NOMO-1 treated with DMSO at 0.1 percent for 48 hours (cell line): ENCODE measurements around the gene CAMK2N2.

Source experiments
- DNase-seq: peaks from one replicate; lab custom pipeline; 2025; ENCODE audit not compliant: unreplicated experiment; lab: John Stamatoyannopoulos, UW

CAMK2N2 gene

DNA sequence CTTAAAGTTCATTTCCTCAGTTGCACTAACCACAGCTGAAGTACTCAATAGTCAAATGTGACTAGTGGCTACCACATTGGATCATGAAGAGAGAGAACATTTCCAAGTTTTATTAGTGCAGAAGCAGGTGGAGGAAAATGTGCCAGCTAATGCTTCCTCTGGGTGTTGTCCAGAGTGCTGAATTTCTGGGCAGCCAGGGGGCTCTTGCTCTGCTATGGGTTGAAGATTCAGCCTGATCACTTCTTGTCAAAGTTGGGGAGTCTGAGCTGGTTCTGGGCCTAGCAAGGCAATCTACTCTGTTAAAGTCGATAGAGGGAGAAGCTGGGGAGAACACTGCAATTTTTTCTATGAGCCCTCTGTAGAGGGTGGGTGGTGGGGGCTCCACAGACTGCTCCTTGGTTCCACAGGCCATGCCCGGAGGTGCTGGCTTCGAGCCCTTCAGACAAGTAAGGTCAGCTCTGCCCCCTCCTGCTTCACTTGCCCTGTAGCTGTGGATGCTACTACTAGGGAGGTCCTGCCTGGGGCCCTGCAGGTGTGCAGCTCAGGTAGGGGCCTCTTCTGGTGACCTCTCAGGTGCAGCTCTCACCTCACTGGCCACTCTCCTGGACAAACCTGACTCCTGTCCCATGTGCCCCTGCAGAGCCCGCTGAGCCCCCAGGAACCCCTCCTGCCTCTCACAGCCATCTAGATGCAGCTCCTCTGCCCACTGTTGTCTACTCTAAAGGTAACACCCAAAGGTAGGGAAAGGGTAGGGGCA, 20.8 kb downstream of the CAMK2N2 start:
- peak; percentile 32 for DNase-seq

DNA sequence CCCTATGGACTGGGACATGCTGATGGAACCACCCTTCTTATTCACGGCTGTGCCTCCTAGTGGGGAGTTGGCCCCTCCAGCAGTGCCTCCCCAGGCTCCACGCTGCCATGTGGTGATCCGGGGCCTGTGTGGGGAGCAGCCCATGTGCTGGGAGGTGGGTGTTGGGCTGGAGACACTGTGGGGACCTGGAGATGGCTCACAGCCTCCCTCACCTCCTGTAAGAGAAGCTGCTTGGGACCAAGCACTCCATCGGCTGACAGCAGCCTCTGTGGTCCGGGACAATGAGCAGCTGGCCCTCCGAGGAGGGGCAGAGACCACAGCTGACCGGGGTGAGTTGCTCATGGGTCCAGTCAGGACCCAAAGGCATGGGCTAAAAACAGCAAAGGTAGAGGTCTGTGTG, 21.6 kb downstream of the CAMK2N2 start:
- DNase-seq = no peak

- no peak for DNase-seq
Observed at GRCh38 chr3:184239221-184239620, 22.1 kb downstream of the CAMK2N2 start.

GRCh38 chr3:184238246-184238818, 23.0 kb downstream of the CAMK2N2 start:
- no peak for DNase-seq

DNA sequence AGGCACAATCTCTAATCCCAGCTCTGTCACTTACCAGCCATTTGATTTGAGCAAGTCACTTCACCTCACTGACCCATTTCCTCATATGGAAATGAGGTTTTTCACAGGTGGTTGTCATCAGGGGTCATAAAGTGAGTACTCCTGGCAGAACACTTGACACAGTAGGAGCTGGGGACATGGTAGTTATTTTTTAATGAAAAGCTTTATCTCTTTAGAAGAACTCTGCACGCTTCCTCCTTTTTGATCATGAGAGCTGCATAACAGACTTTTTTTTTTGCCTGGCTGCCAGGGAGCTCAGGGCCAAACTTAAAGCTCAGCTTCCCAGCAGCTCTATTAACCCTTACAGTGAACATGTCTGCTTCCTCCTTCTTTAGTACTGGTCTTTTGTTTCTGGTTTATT, 23.5 kb downstream of the CAMK2N2 start:
- no peak for DNase-seq

DNA sequence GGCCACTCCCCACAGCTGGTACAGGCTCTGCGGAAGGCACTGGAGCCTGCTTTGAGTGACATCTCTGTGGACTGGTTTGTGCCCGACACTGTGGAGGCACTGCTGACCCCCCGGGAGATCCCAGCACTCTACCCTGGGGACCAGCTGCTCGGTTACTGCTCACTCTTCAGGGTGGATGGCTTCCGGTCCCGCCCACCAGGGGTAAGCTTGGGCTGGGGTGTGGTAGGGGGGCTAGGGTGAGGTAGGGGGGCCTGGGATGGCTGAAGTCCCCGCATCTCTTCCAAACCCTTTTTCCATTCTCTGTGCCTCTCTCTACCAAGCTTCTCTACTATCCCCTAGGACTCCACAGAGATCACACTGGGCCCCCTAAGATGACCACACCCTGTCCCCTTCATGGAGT, 24.1 kb downstream of the CAMK2N2 start:
- DNase-seq = no peak

- DNase-seq = no peak
Observed at GRCh38 chr3:184236636-184237035, 24.7 kb downstream of the CAMK2N2 start.

- DNase-seq = no peak
Observed at GRCh38 chr3:184236033-184236410, 25.3 kb downstream of the CAMK2N2 start.

DNA sequence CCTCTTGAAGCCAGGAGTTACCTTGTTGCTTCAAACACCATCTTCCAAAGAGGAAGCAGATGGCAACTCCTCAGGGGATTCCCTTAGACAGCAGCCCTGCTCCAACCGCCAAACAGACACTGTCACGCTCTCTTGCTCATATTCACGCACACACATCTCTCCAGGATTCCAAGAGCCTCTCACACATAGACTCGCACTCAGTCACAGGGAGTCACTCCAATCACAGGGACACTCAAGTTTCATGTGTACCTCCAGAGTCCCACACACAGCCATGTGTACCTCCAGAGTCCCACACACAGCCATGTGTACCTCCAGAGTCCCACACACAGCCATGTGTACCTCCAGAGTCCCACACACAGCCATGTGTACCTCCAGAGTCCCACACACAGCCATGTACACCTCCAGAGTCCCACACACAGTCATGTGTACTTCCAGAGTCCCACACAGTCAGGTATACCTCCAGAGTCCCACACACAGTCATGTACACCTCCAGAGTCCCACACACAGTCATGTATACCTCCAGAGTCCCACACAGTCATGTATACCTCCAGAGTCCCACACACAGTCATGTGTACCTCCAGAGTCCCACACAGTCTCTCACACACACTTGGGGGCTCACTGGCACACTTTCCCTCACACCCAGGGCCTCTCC, 25.8 kb downstream of the CAMK2N2 start:
- no peak for DNase-seq

DNA sequence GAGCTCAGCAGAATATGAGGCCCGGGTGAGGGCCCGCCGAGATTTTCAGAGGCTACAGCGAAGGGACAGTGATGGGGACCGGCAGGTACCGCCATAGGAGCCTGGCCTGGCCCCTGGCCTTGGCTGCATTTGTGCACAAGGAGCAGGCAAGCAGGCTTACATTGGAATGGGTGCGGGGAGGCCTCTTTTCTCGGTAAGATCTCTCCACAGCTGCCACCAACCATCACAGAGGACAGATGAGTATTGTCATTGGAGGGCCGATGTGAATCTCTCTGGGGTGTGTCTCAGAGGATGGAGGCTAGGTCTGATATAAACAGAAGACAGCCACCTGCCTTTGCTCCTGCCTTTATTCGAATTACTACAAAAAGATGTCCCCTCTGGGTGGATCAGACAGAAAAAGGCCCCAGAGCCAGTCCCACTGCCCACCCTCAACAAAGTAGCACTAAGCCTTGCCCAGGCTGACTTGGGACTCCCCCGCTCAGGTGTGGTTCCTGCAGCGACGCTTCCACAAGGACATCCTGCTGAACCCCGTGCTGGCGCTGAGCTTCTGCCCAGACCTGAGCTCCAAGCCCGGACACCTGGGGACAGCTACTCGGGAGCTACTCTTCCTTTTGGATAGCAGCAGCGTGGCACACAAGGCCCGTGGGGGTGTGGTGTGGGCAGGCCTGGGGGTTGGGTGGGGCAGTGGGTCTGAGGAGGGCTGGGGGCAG, 26.5 kb downstream of the CAMK2N2 start:
- no peak for DNase-seq

- no peak for DNase-seq
Observed at GRCh38 chr3:184234224-184234623, 27.1 kb downstream of the CAMK2N2 start.

DNA sequence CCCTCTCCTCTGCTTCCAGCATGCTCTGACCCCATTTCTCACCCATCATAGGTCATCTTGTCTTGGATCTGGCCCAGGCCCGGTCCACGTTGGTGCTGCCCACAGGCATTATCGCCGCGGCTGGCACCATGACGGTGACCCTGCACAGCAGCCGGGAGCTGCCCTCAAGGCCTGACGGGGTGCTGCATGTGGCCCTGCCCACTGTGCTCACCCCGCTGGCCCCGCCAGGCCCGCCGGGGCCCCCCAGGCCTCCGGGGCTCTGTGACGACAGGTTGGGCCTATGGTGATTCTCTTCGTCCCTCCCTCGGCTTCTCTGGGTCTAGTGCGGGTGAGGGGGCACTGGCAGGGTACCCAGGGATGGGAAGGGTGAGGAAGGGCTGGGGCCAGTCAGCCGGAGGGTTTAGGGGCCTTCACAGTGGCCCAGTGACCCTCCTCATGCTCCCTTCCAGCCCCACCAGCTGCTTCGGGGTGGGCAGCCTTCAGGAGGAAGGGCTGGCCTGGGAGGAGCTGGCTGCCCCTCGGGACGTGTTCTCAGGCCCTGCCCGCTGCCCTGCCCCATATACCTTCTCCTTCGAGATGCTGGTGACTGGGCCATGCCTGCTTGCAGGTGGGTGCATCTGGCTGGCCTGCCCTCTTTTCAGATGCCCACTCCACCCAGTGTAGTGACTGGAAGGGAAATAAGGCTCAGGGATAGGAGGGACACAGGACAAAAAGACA, 28.1 kb downstream of the CAMK2N2 start:
- DNase-seq = no peak

DNA sequence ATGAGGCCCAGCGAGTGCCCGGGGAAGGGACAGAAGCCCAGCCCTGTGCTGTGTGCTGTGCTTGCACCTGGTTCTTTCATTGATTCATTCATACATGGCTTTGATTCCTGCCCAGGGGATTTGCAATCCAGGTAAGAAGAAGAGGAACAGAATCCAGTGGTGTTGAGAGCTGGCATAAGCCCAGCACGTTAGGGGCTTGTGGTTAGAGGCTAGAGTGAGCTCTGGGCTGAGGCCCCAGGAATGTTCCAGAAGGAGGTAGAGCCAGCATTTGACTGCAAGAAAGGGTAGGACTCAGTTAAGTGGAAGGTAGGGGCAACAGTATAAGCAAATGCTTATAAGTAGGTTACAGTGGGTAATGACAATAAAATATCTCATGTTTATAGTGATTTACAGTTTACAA, 29.7 kb downstream of the CAMK2N2 start:
- no peak for DNase-seq

- DNase-seq = no peak
Observed at GRCh38 chr3:184230603-184231528, 30.5 kb downstream of the CAMK2N2 start.

DNA sequence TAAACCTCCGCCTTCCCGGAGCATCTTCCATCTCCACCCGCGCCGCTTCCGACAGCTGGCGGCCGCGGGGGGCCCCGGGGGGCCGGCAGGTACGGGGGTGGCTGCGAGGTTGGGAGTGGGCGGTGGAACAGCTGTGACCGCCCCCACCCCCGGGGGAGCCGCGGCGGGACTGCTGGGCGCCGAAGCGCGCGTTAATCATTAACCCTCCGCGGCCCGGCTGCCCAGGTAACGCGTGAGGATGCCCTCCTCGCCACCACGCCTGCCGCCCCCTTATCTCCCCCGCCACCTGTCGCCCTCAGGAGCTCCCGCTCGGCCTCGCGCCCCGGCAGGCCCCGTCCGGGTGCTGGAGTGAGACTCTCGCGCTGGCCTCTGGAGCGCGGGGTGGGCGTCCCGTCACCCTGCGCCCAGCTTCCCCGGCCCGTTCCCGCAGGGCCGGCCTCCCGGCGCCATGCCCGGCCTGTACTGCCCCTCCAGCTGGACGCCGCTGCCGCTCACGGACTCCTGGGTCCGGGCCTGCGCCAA, 31.2 kb downstream of the CAMK2N2 start:
- no peak for DNase-seq

DNA sequence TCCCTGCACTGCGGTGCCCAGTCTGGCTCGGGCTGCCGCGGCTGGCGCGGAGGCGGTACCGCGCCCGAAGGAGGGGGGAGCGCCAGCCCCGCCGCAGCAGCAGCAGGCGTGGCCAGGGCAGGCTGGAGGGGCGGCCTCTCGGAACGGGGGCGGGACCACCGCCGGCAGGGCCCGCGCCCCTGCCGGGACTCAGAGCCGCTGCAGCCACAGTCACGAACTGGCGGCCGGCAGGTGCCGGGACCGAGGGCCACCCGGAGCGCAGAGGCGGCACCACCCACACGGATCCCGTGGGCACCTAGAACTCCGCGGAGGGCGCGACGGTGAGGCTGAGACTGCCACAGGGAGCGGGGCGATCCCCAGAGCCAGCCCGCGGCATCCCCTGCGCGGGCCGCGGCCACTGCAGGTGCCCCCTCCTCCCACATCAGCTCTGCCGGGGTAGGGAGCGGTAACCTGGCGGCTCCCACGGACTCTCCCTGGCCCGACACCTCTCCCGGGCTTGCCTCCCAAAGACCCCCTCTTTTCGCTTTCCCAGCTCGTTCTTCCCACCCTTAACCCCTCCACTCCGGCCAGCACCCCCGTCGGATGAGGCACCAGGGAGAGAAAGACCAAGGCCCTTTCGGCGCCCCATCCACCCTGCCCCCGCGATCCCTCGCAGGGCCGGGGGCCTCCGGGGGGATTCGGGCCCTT, 31.8 kb downstream of the CAMK2N2 start, which contains the start of gene VWA5B2:
VWA5B2 (plus strand) TSS at position 192 of the 687 bp plus-strand sequence. CDS start 944 bp downstream, outside the sequence.
- DNase-seq = peak; percentile 64

DNA sequence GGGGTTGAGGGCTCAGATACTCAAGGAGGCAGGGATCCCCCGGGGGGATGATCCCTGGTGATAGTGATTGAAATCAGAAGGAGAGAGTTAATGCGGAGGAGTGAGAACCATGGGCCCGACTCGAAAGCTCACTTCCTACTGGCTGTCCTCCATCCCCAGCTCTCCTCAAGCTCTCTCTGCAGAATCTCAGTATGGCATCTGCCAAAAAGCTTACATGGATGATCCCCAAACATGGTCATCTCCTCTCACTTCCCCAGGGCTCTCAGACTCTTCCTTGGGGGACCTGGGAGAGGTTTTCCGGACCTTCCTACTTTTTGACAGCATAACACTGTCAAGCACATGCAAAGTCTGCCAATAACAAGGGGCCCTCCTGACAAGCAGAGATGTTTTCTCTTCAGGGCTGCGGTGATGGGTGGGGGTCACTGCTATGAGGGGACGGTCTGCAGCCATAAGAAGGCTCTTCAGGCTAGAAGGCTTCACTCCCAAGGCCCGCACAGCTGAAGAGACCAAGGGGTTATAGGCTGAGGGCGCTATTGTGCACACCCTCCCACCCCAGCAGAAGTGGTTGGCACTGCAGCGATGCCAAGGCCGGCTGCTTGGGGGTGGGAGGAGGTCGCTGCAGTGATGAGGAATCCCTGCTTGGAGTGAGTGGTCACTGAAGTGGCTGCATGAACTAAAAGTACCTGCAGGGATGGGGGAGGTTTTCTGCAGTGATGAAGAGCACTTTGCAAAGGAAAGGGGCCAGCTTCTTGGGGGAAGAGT, 32.8 kb downstream of the CAMK2N2 start:
- no peak for DNase-seq

- no peak for DNase-seq
Observed at GRCh38 chr3:184227481-184227935, 33.8 kb downstream of the CAMK2N2 start.
